Esophagus squamous epithelium (tissue), 4 donors: ENCODE measurements around the gene GLP2R.

Experiments used
- POLR2A ChIP-seq, 4 donors: fragments of 450-650 bp; IDR thresholded peaks; one replicate each; pipeline ENCODE4 v1.6.1; 2017; ENCODE audit warnings: antibody characterized with exemption in 4 of 4, mild to moderate bottlenecking in 4 of 4, moderate library complexity in 3 of 4
- TF ChIP-seq, protein P1 (sequence below), 6 experiments: fragments of 450-650 bp in 4 of 6; fragments of 200-600 bp in 2 of 6; sonication (generic) in 2 of 6; IDR thresholded peaks; one replicate each; pipeline ENCODE4 v1.5.1; 2016 to 2019; ENCODE audit warnings: antibody characterized with exemption in 6 of 6, mild to moderate bottlenecking in 4 of 6, moderate library complexity in 4 of 6

DNA sequence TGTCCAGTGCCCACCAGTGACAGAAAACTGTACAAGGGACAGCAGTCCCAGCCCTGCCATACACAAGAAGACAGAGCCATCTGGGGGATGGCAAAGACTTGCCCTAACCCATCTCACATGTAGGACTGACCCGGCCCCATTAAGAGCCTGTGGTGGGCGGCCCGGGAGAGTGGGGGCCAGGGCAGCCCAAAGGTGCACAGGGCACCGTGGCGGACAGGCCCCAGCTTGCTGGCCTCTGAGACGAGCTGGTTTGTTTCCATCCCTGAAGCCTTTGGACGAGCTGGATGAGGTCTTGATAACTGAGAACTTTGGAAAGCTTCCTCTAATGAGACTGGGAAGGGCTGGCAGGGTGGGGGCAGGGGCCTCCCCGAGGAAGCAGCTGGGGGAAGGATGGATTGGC lies 90.4 kb downstream of the GLP2R start:
- TF ChIP-seq, protein P1, sequence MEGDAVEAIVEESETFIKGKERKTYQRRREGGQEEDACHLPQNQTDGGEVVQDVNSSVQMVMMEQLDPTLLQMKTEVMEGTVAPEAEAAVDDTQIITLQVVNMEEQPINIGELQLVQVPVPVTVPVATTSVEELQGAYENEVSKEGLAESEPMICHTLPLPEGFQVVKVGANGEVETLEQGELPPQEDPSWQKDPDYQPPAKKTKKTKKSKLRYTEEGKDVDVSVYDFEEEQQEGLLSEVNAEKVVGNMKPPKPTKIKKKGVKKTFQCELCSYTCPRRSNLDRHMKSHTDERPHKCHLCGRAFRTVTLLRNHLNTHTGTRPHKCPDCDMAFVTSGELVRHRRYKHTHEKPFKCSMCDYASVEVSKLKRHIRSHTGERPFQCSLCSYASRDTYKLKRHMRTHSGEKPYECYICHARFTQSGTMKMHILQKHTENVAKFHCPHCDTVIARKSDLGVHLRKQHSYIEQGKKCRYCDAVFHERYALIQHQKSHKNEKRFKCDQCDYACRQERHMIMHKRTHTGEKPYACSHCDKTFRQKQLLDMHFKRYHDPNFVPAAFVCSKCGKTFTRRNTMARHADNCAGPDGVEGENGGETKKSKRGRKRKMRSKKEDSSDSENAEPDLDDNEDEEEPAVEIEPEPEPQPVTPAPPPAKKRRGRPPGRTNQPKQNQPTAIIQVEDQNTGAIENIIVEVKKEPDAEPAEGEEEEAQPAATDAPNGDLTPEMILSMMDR (IDR thresholded peaks at IDR 0.05): no peak
- no peak for TF ChIP-seq POLR2A (IDR thresholded peaks at IDR 0.05)
